Ureter (tissue), 1 donor: ENCODE measurements around the gene RAB10. TPM values are rescaled to one million over a fixed set of nuclear protein-coding genes. Genes with fewer than 3 reads are reported as not detected.
"Not testable (repeated sequence)": the region's sequence is repeated elsewhere in the genome, so short reads cannot be mapped to it uniquely, and the experiment has no call there.

Experiments
- DNase-seq: peaks from one replicate; pipeline ENCODE4 v3.0.0-alpha.2; 2020; ENCODE audit warnings: low spot score
- total RNA-seq: library from RNA; stranded (reverse); gene quantifications from one replicate; pipeline ENCODE4 v1.2.4, GENCODE V29; 2023
- donor health status: DM: yes; HTN: yes; CAD: no.

Gene RAB10
- total RNA-seq, 1 donor from 2014 or later: 180 TPM

DNA sequence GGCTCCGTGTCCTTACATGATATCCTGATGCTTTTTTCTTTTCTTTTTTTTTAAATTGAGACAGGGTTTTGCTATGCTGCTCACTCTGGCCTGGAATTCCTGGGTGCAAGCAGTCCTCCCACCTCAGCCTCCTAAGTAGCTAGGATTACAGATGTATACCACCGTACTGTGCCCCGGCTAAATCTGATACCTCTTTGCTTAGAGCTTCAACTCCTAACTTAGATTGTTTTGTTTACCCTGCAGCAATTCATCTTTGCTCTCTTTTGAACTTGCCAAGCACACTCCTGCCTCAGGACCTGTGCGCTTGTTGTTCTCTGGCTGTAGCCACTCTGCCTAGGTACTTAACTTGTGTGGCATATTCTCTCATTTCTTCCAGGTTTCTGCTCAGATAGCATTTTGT lies 24.5 kb downstream of the RAB10 start:
- DNase-seq: no peak

DNA sequence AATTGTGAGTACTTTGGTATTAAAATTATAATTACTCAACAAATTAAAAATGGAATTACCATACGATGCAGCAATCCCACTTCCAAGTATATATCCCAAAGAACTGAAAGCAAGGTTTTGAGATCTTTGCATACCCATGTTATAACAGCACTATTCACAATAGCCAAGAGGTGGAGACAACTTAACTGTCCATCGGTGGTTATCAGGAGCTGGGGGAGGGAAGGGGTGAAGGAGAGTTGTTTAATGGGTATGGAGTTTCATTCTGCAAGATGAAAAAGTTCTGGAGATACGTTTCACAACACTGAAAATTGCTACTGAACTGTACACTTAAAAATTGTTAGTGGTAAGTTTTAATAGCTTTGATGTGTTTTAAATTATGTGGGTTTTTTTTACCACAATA lies 25.7 kb downstream of the RAB10 start:
- DNase-seq: no peak

DNA sequence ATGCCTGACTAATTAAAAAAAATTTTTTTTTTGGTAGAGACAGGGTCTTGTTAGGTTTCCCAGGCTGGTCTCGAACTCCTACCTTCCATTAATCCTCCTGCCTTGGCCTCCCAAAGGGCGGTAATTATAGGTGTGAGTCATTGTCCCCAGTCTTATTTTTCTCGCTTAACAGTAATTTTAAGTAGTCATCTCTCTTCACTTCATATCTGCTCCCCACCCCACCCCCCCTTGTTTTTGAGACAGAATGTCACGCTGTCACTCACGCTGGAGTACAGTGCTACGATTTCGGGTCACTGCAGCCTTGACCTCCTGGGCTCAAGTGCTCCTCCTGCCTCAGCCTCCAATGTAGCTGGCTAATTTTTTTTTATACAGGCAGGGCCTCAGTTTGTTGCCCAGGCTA lies 27.7 kb downstream of the RAB10 start:
- DNase-seq: no peak

DNA sequence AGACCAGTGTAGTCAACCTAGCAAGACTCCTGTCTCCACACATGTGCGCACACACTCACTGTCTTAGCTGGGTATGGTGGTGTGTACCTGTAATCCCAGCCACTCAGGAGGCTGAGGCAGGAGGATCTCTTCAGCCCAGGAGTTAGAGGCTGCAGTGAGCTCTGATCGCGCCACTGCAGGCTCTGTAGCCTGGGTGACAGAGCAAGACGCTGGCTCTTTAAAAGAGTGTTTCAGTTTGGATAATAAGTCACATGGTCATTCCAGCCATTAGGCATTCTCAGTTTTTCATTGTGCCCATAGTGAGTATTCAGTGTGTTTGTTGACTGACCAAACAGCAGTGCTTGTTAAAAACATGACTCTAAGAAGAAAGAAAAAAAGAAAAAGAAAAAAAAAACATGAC lies 31.0 kb downstream of the RAB10 start:
- no peak for DNase-seq

DNA sequence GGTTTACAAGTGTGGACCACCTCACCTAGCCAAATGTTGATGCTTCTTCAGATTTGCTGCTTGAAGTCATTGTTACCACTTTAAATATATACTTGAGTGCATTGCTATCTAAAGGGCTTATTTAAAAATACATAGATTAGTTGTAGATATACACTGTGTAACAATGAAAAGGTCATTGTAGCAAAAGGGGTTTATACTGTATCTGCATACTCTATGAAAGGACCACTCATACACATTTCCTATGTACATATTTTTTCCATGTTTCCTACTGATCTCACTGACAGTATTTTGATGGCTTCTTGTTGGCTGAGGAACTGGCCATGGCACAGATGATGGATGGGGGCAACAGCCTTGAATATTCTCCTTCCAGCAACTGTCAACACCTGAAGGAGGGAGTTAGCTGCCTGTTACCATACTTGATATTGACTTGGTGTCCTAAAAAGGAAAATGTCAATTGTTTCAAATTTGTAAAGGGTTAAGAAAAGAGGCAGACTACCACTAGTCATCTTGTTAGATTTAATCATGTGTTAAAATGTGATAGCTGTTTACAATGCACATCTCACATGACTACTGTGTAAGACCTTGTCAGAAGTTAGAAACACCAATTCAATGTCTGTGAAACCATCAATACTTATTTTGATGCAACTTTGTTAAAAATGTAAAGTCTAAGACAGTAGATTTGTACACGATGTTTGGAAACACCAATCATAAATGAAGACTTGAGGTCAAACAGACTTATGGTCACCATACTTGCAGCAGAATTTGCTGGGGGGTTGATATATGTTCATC lies 33.5 kb downstream of the RAB10 start:
- DNase-seq: no peak

DNA sequence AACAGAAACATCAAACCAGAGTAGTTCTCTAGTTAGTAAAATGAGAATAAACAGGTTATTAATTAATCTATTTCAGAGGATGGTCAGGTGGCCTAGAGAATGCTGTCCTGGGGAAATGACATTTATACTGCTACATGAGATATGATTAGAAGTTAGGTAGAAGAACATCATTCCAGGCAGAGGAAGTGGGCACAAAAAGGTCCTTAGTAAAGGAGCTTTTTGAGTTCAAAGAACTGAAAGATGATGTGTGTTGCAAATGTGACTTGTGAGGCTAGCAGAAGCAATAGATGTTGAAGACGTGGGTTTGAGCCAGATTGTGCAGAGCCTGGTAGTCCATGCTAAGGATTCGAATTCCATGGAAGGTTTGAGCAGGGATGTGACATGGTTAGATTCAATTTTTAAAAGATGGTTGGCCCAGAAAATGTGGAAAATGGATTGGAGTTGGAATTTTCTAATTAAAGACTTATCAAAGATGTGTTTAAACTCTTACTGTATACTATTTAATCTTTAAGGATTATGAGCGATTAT lies 34.2 kb downstream of the RAB10 start:
- DNase-seq: no peak

DNA sequence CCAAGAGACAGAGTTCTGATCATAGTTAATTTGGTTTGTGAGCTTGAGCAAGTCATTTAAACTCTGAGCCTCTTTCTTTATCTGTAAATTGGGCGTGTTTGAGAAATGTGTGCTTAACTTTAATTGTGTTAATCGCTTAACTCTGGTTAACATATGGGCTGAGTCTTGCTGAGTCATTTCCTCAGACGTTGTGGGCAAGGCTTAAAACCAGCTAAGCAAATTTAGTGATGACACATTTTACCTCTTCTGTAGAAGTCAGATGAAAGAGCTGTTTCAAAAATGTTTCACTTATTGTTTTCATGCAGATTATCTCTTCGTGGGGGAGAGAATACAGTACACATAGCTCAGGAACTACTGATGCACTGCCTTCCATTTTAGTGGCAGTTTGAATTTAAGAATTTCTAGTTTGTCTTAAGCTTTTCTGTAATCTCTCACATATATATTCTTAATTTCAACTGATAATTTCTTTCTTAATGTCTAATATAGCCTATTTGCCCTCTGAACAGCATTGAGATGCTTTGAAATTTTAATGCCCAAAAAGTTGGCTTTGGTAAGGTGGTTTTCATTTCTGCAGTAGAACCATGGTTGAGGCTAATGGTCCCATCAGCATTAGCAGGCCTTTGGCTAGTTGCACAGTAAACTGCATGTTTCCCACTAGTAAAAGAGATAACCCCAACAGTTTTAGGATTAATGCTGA lies 34.9 kb downstream of the RAB10 start:
- DNase-seq: no peak

DNA sequence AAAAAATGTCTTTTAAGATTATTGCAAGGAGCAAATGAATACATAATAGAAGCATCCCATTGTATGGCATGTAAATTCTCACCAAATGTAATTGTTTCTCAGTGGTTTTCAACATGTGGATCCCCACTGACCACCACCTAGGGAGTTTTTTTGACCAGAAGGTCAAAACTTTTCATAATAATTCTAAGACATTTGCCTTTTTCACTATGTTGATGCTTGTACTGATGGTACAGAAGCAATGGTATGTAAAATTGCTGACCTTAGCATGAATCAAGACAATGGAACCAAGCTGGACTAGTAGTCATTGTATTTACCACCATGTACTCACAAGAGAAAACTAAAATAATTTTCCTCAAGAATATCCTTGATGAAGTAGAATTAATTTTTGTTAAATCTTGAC lies 36.8 kb downstream of the RAB10 start:
- no peak for DNase-seq

DNA sequence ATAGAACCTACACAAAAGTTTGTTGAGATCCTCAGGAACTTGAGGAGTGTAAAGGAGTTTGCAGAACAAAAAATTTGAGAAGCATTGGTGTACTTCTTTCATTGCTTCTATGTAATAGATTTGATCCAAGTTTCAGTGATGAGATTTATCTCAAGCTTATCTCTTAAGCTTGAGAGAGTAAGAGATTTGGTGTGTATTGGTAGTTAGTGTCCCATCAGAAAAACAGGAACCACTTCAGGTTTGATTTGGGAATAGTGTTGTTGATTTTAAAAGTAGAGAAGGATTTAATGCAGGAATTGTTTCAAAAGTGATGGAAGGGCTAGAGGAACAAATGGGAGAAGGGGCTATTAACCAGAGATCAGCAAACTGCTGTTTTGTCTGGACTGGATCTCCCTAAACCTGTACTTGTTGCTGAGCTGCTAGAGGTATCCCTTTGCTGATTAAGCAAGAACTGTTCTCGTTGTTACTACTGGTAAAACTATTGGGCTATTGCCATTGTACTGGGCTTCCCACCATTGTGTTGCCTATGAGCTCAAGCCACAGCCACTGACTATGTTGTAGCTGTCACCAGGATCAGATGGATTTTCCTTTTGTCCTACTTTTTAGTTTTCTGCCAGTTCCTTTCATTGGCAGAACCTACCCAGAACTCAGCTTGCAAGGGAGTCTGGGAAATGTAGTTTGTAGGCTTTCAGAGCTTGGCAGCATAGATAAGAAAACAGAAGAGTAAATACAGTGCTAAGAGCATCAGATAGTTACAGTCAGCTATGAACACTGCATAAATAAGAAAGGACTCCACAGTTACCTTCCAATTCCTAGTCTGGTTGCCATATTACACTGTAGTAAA lies 39.3 kb downstream of the RAB10 start:
- no peak for DNase-seq

DNA sequence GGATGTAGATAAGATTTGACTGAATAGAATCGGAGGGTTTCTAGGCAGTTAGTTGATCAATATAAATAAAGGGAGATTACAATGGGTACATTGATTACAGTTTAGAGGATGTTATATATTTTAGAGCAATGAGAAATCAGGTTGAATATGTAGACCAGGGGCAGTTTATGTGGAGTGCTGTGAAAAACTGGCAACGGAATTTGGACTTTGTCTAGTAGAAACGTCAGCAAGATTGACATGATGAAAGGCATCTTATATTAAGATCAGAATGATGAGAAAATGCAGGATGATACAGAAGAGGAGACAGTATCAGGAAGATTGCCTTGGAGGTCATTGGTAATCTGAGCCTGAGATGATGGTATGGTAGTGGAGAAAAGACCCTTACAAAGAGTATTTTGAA lies 39.9 kb downstream of the RAB10 start:
- DNase-seq: no peak

DNA sequence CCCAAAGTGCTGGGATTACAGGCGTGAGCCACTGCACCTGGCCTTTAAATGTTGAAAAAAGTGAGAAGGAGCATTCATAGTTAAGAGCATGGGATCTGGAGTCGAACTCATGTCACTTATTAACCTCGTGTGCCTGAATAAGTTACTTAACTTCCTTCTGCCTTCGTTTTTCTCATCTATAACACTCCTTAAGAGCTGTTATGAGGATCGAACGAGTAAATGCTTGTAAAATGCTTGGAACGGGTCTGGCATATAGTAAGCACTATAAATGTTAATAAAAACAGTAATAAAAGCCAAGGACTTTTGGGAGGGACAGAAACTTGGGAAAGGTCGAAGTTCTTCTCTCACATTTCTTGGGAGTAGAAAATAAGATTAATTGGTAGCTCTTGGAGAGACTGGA lies 40.8 kb downstream of the RAB10 start:
- DNase-seq: no peak

DNA sequence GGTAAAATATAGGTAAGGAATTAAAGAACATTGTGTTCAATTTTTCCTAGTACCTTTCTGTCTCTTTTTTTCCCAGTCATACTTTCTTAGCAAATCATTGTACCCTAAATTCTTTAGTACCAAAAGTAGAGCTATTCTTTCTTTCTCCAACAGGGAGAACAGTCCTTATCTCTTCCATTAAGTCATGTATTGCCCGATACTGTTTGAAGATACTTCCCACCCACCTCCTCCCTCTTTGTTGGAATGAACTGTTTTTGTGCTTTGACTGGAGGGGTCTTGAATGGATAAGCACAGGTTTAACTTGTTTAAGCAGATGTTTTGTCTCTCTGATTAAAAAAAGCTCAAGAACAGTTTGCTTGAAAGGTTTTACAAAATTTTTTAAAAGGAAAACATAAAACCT lies 41.3 kb downstream of the RAB10 start:
- DNase-seq: no peak

DNA sequence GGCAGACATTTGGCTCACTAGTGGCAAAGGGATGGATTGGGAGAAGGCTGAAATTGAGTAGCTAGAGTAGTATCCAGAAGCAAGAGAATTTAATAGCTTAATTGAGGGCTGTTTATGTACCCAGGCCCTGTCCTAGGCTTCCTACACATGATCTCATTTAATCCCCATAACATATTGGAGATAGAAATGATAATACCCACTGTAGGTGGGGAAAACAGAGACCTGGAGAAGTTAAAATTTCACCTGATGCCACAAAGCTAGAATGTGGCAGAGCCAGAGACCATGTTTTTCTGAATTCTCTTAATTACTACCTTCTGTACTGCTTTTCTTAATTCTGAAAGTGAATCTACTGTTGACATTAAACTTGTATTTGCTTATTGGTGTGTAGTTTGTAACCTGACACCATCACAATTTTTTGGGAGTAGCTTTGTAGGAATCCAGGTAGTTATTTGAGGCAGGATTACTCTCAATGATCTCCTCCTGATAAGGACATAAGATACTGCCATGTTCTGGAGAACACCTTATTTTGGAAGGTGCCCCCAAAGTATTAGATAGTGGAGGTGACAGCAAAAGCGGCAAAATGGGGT lies 42.2 kb downstream of the RAB10 start:
- DNase-seq: no peak

DNA sequence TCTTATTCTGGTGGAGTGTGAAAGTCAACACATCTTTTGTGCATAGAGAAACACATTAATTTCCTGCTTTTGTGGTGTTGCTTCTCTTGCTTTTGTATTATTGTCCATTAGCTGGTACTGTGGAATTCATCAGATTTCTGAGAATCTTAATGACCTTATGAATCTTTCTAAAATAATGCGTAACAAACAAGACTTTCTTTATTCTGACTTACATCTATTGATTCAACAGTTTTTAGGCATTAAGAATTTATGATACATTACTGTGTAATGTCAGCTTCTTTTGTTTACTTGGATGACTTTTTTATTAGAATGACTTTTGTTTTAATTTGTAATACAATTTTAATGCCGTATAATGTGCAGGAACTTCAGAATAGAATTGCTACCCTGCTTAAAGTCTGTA lies 43.4 kb downstream of the RAB10 start:
- DNase-seq: no peak

DNA sequence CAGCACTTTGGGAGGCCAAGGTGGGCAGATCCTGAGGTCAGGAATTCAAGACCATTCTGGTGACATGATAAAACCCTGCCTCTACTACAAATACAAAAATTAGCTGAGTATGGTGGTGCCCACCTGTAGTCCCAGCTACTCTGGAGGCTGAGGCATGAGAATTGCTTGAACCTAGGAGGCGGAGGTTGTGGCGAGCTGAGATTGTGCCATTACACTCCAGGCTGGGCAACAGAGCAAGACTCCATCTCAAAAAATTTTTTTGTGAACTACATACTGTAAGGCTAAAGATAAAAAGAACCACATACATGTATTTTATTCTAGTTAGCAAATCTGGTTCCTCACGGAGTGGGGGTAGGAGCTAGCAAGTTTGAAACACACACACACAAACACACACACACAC lies 45.1 kb downstream of the RAB10 start:
- DNase-seq: no peak

DNA sequence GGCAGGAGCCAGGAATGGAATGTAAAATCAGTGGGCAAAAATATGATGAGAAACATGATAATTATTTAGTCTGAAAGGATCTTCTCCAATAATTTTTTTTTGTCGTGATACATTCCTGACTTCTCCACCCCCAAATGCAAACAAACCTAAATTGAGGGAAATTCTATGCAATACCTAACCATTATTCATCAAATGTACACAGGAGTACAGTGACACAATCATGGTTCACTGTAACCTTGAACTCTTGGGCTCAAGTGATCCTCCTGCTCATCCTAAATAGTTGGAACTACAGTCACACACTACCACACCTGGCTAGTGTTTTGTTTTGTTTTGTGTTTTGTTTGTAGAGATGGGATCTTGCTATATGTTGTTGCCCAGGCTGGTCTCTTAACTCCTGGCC lies 46.5 kb downstream of the RAB10 start:
- DNase-seq: no peak

DNA sequence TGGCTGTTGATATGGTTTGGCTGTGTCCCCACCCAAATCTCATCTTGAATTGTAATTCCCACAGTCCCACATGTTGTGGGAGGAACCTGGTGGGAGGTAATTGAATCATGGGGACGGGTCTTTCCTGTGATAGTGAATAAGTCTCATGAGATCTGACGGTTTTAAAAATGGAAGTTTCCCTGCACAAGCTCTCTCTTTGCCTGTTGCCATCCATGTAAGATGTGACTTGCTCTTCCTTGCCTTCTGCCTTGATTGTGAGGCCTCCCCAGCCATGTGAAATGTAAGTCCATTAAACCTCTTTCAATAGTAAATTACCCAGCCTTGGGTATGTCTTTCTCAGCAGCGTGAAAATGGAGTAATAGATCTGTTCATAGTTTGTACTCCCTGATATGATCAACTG lies 47.0 kb downstream of the RAB10 start:
- not testable (repeated sequence) for DNase-seq

DNA sequence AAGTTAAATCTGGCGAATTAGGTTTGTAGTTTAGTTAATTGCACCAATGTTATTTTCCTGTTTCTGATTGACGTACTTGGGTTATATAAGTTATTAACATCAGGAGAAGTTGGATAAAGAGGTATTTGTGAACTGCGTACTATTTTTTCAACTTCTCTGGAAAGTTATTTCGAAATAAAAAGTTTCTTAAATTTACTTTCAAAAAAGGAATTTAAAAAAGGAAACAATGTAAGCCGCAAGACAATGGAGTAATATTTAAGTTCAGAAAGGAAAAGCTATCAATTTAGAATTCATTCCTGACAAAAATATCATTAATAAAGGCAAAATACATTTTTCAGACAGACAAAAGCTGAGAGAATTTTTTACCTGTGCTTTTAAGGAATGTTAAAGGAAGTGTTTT lies 47.7 kb downstream of the RAB10 start:
- no peak for DNase-seq

DNA sequence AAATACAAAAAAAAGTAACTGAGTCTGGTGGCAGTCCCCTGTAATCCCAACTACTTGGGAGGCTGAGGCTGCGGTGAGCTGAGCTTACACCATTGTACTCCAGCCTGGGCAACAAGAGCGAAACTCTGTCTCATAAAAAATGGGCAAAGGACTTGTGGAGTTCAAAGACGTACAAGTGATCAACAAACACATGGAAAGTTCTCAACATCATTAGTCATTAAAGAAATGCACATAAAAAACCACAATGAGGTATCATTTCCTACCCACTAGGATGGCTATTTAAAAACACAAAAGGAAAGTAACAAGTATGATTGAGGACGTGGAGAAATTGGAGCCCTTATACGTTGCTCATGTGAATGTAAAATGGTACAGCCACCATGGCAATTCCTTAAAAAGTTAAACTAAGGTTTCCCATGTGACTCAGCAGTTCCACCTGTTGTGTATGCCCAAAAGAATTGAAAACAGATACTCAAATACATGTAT lies 52.3 kb downstream of the RAB10 start:
- DNase-seq: no peak

DNA sequence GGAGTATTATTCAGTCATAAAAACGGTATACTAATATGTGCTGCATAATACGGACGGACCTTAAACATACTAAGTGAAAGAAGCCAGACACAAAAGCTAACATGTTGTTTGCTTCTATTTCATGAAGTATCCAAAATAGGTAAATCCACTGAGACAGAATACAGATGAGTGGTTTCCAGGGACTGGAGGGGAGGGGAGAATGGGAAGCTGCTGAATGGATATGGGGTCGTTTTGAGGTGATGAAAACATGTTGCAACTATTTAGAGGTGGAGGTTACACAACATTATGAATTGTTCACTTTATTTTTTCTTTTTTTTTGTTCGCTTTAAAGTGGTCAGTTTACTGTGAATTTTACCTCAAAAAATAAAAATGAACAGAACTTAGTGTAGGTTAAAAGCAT lies 52.9 kb downstream of the RAB10 start:
- DNase-seq: no peak

DNA sequence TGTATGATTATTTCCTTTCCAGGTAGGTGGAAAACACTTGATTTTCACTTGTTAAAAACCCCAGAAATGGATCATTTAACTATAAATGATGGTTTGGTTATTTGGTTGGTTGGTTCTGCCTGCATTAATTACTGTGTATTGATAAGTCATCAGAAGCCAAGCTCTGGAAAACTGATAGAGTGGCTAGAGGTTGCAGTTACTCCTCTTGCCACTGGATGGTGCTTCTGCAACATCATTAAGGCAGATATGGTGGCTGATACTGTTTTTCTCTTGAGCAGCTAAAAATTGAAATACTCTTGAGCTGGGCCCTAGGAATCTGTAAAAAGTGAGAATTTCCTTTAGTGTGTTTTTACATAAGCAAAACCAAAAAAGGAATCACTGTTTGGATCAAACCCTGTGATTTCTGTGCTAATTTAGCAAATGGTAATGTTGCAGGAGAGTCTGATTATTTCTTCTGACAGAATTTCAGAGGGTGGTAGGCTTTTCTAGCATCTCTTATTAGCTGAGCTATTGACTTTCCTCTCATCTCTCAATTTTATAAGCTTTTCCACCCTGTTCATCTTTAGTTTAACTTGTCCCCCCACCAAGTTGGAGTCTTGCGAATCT lies 54.3 kb downstream of the RAB10 start:
- no peak for DNase-seq
